Smooth muscle cell (in vitro differentiated cells): ENCODE measurements around the gene TSPAN33. TPM values are rescaled to one million over a fixed set of nuclear protein-coding genes. Genes with fewer than 3 reads are reported as not detected.

Experiments
- DNase-seq: peaks from one replicate; lab custom pipeline; 2025; ENCODE audit not compliant: unreplicated experiment; lab: John Stamatoyannopoulos, UW
- H2AFZ ChIP-seq: fragments of 200-600 bp; sonication (generic); 2 replicates; pipeline ENCODE4 v1.6.0; 2016; ENCODE audit warnings: antibody characterized with exemption, low read depth, mild to moderate bottlenecking
- H3F3A ChIP-seq: fragments of 200-600 bp; sonication (generic); 2 replicates; pipeline ENCODE4 v1.6.0; 2017; ENCODE audit warnings: antibody characterized with exemption, low read depth
- H3K27ac ChIP-seq: fragments of 200-600 bp; sonication (generic); 2 replicates; pipeline ENCODE4 v1.5.1; 2016; ENCODE audit warnings: low read depth, mild to moderate bottlenecking
- H3K27me3 ChIP-seq: fragments of 200-600 bp; sonication (generic); 2 replicates; pipeline ENCODE4 v1.6.1; 2016; ENCODE audit warnings: low read depth, mild to moderate bottlenecking
- H3K36me3 ChIP-seq: fragments of 200-600 bp; sonication (generic); 2 replicates; pipeline ENCODE4 v1.5.1; 2016; ENCODE audit warnings: low read depth
- H3K4me1 ChIP-seq: fragments of 200-600 bp; sonication (generic); 2 replicates; pipeline ENCODE4 v1.5.1; 2016; ENCODE audit warnings: low read depth
- H3K4me2 ChIP-seq: fragments of 200-600 bp; sonication (generic); 2 replicates; pipeline ENCODE4 v1.6.0; 2016; ENCODE audit warnings: mild to moderate bottlenecking
- H3K4me3 ChIP-seq: fragments of 200-600 bp; sonication (generic); 2 replicates; pipeline ENCODE4 v1.5.1; 2016; ENCODE audit warnings: mild to moderate bottlenecking
- H3K79me2 ChIP-seq: fragments of 200-600 bp; sonication (generic); 2 replicates; pipeline ENCODE4 v1.6.0; 2016; ENCODE audit warnings: low read depth, mild to moderate bottlenecking
- H3K9ac ChIP-seq: fragments of 200-600 bp; sonication (generic); 2 replicates; pipeline ENCODE4 v1.6.0; 2016; ENCODE audit warnings: low read depth
- H3K9me3 ChIP-seq: fragments of 200-600 bp; sonication (generic); replicated peaks from 2 replicates; pipeline ENCODE4 v1.5.1; 2016; ENCODE audit warnings: low read depth
- H4K20me1 ChIP-seq: fragments of 200-600 bp; sonication (generic); 2 replicates; pipeline ENCODE4 v1.6.0; 2016; ENCODE audit warnings: low read depth
- WGBS: methylation state at CpG from one replicate; pipeline ENCODE4 v1.1.7; 2016; ENCODE audit warnings: low lambda C conversion rate; 5-methylcytosine and 5-hydroxymethylcytosine counted together
- polyA plus RNA-seq: library from polyadenylated mRNA; unstranded; fragments of >200 nt; fragmentation: Nextera tagmentation; extraction: Ambion mirVana; gene quantifications from 2 replicates; pipeline ENCODE4 v1.2.1, GENCODE V29; 2016
- total RNA-seq: library from RNA; depleted of rRNA; stranded (reverse); fragments of >200 nt; gene quantifications from 2 replicates; pipeline ENCODE4 v1.2.3, GENCODE V29; 2014
- TF ChIP-seq, protein P1 (sequence below): fragments of 200-600 bp; sonication (generic); IDR thresholded peaks from 2 replicates; pipeline ENCODE4 v1.5.1; 2017; ENCODE audit warnings: borderline replicate concordance, mild to moderate bottlenecking, antibody characterized with exemption; ENCODE audit not compliant: insufficient read depth, poor library complexity, severe bottlenecking

Gene TSPAN33
- total and polyA plus RNA-seq, 2 experiments from 2014 or later = 1.6 to 2.8 TPM

DNA sequence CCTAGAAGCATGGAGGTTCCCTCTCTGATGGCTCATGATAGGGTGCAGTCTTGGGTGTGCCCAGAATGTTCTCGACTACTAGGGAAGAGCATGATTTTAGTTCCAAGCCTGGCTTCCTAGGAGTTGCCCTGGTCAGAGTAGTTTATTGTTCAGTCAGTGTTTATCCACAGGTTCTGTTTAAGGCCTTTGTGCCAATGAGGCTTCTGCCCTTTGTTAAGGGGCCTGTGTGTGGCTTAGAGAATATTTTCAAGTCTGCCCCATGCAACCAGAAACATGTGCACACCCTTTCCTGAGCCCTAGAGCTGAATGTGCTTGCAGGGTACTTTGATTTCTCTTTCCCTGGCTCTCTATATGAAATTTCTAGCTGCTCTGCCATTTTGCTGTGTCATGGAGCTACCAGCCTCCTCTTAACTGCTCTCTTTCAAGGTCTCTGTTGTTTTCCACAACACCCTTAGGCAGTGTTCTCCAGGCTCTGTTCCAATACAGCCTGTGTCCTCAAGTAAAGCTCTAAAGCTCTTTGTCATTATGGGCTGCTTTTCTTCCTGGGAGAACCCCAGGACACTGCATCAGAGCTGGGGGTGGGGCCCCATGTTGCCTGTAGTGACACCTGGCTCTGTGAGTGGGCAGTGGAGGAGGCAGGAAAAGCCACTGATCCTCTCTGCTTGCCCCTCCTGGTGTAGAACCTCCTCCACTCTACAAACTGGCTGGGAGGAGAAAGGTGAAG lies 34.1 kb upstream of the TSPAN33 start:
- Histone ChIP-seq H2AFZ (no peak overlapping the region), H3K9ac (no peak overlapping the region)
- 85% methylated on average over 1 of the region's 1 CpG for WGBS

DNA sequence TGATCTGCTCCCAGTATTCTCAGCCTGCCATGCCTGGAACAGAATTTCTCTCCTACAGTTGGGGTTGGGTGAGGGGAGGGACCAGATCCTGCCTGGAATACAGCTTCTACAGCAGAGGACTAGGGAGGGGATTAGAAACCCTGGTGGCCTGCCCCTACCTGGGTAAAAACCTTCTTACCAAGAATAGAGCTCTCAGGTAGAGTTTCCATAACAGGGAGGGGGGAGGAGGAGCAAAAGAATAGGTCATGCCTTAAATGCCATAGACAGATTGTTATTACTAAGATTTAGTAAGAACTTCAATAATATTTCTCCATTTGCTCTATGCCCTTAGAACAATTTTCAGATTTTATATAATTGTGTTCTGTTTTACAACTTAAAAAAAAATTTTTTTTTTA lies 33.5 kb upstream of the TSPAN33 start:
- Histone ChIP-seq H3K4me2 (no peak overlapping the region), H3K36me3 (no peaks in the 10 kb centered on the region), H3K4me3 (no peak overlapping the region), H3K9me3 (no peaks in the 10 kb centered on the region), H3K9ac (no peak overlapping the region), H3F3A (no peaks in the 10 kb centered on the region), H3K27ac (no peak overlapping the region), H4K20me1 (no peaks in the 10 kb centered on the region), H2AFZ (no peak overlapping the region), H3K4me1 (no peaks in the 10 kb centered on the region), H3K79me2 (no peaks in the 10 kb centered on the region), H3K27me3 (no peaks in the 10 kb centered on the region)
- TF ChIP-seq, protein P1, sequence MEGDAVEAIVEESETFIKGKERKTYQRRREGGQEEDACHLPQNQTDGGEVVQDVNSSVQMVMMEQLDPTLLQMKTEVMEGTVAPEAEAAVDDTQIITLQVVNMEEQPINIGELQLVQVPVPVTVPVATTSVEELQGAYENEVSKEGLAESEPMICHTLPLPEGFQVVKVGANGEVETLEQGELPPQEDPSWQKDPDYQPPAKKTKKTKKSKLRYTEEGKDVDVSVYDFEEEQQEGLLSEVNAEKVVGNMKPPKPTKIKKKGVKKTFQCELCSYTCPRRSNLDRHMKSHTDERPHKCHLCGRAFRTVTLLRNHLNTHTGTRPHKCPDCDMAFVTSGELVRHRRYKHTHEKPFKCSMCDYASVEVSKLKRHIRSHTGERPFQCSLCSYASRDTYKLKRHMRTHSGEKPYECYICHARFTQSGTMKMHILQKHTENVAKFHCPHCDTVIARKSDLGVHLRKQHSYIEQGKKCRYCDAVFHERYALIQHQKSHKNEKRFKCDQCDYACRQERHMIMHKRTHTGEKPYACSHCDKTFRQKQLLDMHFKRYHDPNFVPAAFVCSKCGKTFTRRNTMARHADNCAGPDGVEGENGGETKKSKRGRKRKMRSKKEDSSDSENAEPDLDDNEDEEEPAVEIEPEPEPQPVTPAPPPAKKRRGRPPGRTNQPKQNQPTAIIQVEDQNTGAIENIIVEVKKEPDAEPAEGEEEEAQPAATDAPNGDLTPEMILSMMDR = no peak
- DNase-seq = no peak

More for the DNA sequence above, 34.1 kb upstream of the TSPAN33 start:
- Histone ChIP-seq H3K79me2 (no peaks in the 10 kb centered on the region), H3K4me3 (no peak overlapping the region), H3K9me3 (no peaks in the 10 kb centered on the region), H3K4me1 (no peaks in the 10 kb centered on the region), H3K4me2 (no peak overlapping the region), H4K20me1 (no peaks in the 10 kb centered on the region), H3K36me3 (no peaks in the 10 kb centered on the region), H3K27ac (no peak overlapping the region), H3F3A (no peaks in the 10 kb centered on the region), H3K27me3 (no peaks in the 10 kb centered on the region)
- TF ChIP-seq, protein P1 = no peak
- DNase-seq = no peak

DNA sequence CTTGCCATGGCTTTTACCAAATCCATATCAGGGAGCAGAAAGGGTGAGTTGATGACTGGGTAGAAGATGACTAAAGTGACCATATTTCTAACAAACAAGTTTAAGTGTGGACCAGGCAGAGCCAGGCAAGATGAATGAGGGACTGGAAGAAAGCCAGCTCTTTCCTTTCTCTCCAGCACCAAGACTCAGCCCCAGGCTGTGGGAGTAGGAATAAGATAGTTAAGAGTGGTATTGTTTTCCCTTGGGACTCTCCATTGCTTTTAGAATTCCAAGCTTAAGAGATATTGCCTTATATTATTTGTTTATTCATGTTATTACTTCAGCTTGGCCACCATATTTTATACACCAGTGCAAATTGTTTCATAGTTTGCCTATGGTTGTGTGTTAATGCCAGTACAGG lies 28.8 kb upstream of the TSPAN33 start:
- Histone ChIP-seq H3K9ac (no peak overlapping the region), H3K4me2 (no peak overlapping the region), H3K27ac (no peak overlapping the region), H2AFZ (no peak overlapping the region), H4K20me1 (no peaks in the 10 kb centered on the region), H3F3A (no peaks in the 10 kb centered on the region), H3K79me2 (no peaks in the 10 kb centered on the region), H3K4me3 (no peak overlapping the region), H3K36me3 (no peaks in the 10 kb centered on the region), H3K4me1 (no peaks in the 10 kb centered on the region), H3K27me3 (no peaks in the 10 kb centered on the region), H3K9me3 (peaks cover 6% of the 10 kb centered on the region)
- DNase-seq = no peak
- TF ChIP-seq, protein P1 = no peak

DNA sequence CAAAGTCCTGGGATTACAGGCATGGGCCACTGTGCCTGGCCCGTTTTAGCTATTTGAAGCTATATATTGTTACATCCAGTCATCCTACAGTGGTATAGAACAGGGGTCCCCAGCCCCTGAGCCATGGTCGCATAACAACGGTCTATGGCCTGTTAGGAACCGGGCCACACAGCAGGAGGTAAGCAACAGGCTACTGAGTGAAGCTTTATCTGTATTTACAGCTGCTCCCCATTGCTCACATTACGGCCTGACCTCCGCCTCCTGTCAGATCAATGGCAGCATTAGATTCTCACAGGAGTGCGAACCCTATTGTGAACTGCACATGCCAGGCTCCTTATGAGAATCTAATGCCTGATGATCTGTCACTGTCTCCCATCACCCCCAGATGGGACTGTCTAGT lies 26.3 kb upstream of the TSPAN33 start:
- no peak overlapping the region for H3K9ac ChIP-seq
- H2AFZ ChIP-seq = no peak overlapping the region
- H3K79me2 ChIP-seq = no peaks in the 10 kb centered on the region
- H3K4me1 ChIP-seq = no peaks in the 10 kb centered on the region
- no peak overlapping the region for H3K4me2 ChIP-seq
- H3K4me3 ChIP-seq = no peak overlapping the region
- peaks cover 6% of the 10 kb centered on the region for H3K9me3 ChIP-seq
- 91% methylated on average over 7 of the region's 7 CpGs for WGBS
- H3F3A ChIP-seq = no peaks in the 10 kb centered on the region
- H4K20me1 ChIP-seq = no peaks in the 10 kb centered on the region
- no peaks in the 10 kb centered on the region for H3K36me3 ChIP-seq
- DNase-seq = no peak
- H3K27me3 ChIP-seq = no peaks in the 10 kb centered on the region
- TF ChIP-seq, protein P1 = no peak
- H3K27ac ChIP-seq = no peak overlapping the region
